HepG2 (cell line): ENCODE measurements around the gene FLVCR1. TPM values are rescaled to one million over a fixed set of nuclear protein-coding genes. Genes with fewer than 3 reads are reported as not detected.

Experiments
- ATAC-seq: fragments of 200-7000 bp; cut with Tn5 transposase; 3 replicates; pipeline ENCODE4 v1.9.1; 2020; ENCODE audit warnings: mild to moderate bottlenecking, moderate library complexity
- BruUV-seq: library from RNA; stranded (reverse); fragments of 400-500 nt; replicated peaks from 2 replicates; lab custom pipeline; 2021; lab: Mats Ljungman, UMichigan
- CTCF ChIA-PET: fragments of 300-600 bp; formaldehyde crosslinking; extraction: SDS; loops from one replicate; lab custom pipeline; 2021; ENCODE audit warnings: low total read pairs, inconsistent platforms, low intra/inter-chr PET ratio; lab: Yijun Ruan, JAX
- POLR2A ChIA-PET: fragments of 350-600 bp; sonication (Branson Sonifier 250); formaldehyde crosslinking; loops from one replicate; lab custom pipeline; 2020; ENCODE audit warnings: antibody characterized with exemption, inconsistent platforms; lab: Yijun Ruan, JAX
- DNase-seq: peaks from one replicate; pipeline ENCODE4 v3.0.0-alpha.2; 2015; ENCODE audit warnings: low spot score
- FAIRE-seq: peaks from 3 replicates; lab custom pipeline; 2011; peaks lifted over from hg19 to GRCh38; lab: Jason Lieb, UNC
- H2AFZ ChIP-seq: one replicate; pipeline ENCODE4 v1.6.1; 2011; ENCODE audit warnings: low read length, inconsistent platforms
- H3K27ac ChIP-seq: fragments of 300-600 bp; 3 replicates; pipeline ENCODE4 v1.8.0; 2011; ENCODE audit warnings: mixed run types, mild to moderate bottlenecking, mixed read lengths, low read length, inconsistent platforms; ENCODE audit not compliant: insufficient read depth; ENCODE audit errors: extremely low read length
- H3K27me3 ChIP-seq, 2 experiments: fragments of 200-600 bp in 1 of 2; 2 replicates in 1 of 2; 3 replicates in 1 of 2; pipeline versions ENCODE4 v1.6.0 to v1.8.0; 2011; ENCODE audit warnings: low read length in 2 of 2, mild to moderate bottlenecking in 2 of 2, moderate library complexity in 2 of 2, inconsistent platforms in 1 of 2; ENCODE audit not compliant: insufficient read depth in 2 of 2, control insufficient read depth in 1 of 2
- H3K36me3 ChIP-seq, 2 experiments: fragments of 200-600 bp in 1 of 2; replicated peaks in 1 of 2; 2 replicates in 1 of 2; 3 replicates in 1 of 2; pipeline versions ENCODE4 v1.5.1 to v1.8.0; 2011; ENCODE audit warnings: low read length in 2 of 2, inconsistent platforms in 1 of 2; ENCODE audit not compliant: insufficient read depth in 2 of 2, control insufficient read depth in 1 of 2
- H3K4me1 ChIP-seq: 2 replicates; pipeline ENCODE4 v1.5.1; 2012; ENCODE audit warnings: low read length, inconsistent platforms; ENCODE audit not compliant: insufficient read depth
- H3K4me2 ChIP-seq: 2 replicates; pipeline ENCODE4 v1.6.0; 2011; ENCODE audit warnings: low read depth, low read length, inconsistent platforms
- H3K4me3 ChIP-seq, 3 experiments: fragments of 200-600 bp in 1 of 3; sonication (generic), shearing (Covaris generic) in 1 of 3; replicated peaks in 1 of 3; 2 replicates each; pipeline ENCODE4 v1.5.1; 2011 to 2016; ENCODE audit warnings: low read length in 3 of 3, inconsistent platforms in 2 of 3, low read depth in 2 of 3, mild to moderate bottlenecking in 2 of 3, control low read depth in 1 of 3, mixed read lengths in 1 of 3; ENCODE audit not compliant: insufficient read depth in 1 of 3
- H3K79me2 ChIP-seq: one replicate; pipeline ENCODE4 v1.6.1; 2011; ENCODE audit warnings: low read length, inconsistent platforms; ENCODE audit not compliant: insufficient read depth
- H3K9ac ChIP-seq: 2 replicates; pipeline ENCODE4 v1.6.0; 2011; ENCODE audit warnings: mild to moderate bottlenecking, low read depth, low read length, inconsistent platforms; ENCODE audit not compliant: insufficient read depth
- H3K9me3 ChIP-seq: 2 replicates; pipeline ENCODE4 v1.5.1; 2012; ENCODE audit warnings: mild to moderate bottlenecking, low read length
- H4K20me1 ChIP-seq: 2 replicates; pipeline ENCODE4 v1.6.0; 2011; ENCODE audit warnings: inconsistent platforms, mild to moderate bottlenecking, low read length, moderate library complexity; ENCODE audit not compliant: insufficient read depth
- BCL6 ChIP-seq: IDR thresholded peaks from 2 replicates; pipeline ENCODE4 v1.6.1; 2016; ENCODE audit warnings: missing genetic modification reagents, missing compliant biosample characterization
- BRCA1 ChIP-seq: sonication (generic); formaldehyde crosslinking; IDR thresholded peaks from 2 replicates; pipeline ENCODE4 v1.4.0; 2020; ENCODE audit warnings: missing genetic modification reagents
- EED ChIP-seq: sonication (generic); formaldehyde crosslinking; IDR thresholded peaks from 2 replicates; pipeline ENCODE4 v1.5.0; 2020; ENCODE audit warnings: mild to moderate bottlenecking, missing genetic modification reagents
- GABPB1 ChIP-seq: IDR thresholded peaks from 2 replicates; pipeline ENCODE4 v1.6.1; 2016; ENCODE audit warnings: mild to moderate bottlenecking, missing genetic modification reagents, moderate library complexity, missing compliant biosample characterization
- HNRNPLL ChIP-seq: fragments of 200-400 bp; formaldehyde crosslinking; IDR thresholded peaks from 2 replicates; pipeline ENCODE4 v1.6.1; 2017; ENCODE audit warnings: mild to moderate bottlenecking, low read depth, low read length; ENCODE audit not compliant: poor library complexity, severe bottlenecking
- KDM5A ChIP-seq: fragments of 200-600 bp; sonication (generic); IDR thresholded peaks from 2 replicates; pipeline ENCODE4 v1.7.0; 2018; ENCODE audit warnings: antibody characterized with exemption, mild to moderate bottlenecking, low read length, borderline replicate concordance
- PRDM15 ChIP-seq: sonication (generic); formaldehyde crosslinking; IDR thresholded peaks from 2 replicates; pipeline ENCODE4 v1.4.0; 2020; ENCODE audit warnings: missing genetic modification reagents
- SALL1 ChIP-seq: sonication (generic); formaldehyde crosslinking; IDR thresholded peaks from 2 replicates; pipeline ENCODE4 v1.8.0; 2022; ENCODE audit warnings: mild to moderate bottlenecking, missing genetic modification reagents
- SP140L ChIP-seq: sonication (generic); formaldehyde crosslinking; IDR thresholded peaks from 2 replicates; pipeline ENCODE4 v1.4.0; 2020; ENCODE audit warnings: missing genetic modification reagents, borderline replicate concordance
- SRSF1 ChIP-seq: fragments of 200-400 bp; formaldehyde crosslinking; optimal IDR thresholded peaks from 2 replicates; pipeline ENCODE3; 2017; ENCODE audit warnings: mild to moderate bottlenecking, low read depth, low read length, moderate library complexity
- TEF ChIP-seq: sonication (generic); formaldehyde crosslinking; IDR thresholded peaks from 2 replicates; pipeline ENCODE4 v1.5.0; 2020; ENCODE audit warnings: missing genetic modification reagents
- U2AF1 ChIP-seq: fragments of 200-400 bp; formaldehyde crosslinking; optimal IDR thresholded peaks from 2 replicates; pipeline ENCODE3; 2017; ENCODE audit warnings: mild to moderate bottlenecking, low read depth, low read length
- XRCC5 ChIP-seq: fragments of 200-400 bp; formaldehyde crosslinking; optimal IDR thresholded peaks from 2 replicates; pipeline ENCODE3; 2017; ENCODE audit warnings: mild to moderate bottlenecking, low read length
- ZFY ChIP-seq: sonication (generic); formaldehyde crosslinking; IDR thresholded peaks from 2 replicates; pipeline ENCODE4 v1.4.0; 2020; ENCODE audit warnings: missing genetic modification reagents
- ZNF121 ChIP-seq: sonication (generic); formaldehyde crosslinking; IDR thresholded peaks from 2 replicates; pipeline ENCODE4 v1.5.0; 2020; ENCODE audit warnings: mild to moderate bottlenecking, missing genetic modification reagents
- ZNF768 ChIP-seq: sonication (generic); formaldehyde crosslinking; IDR thresholded peaks from 2 replicates; pipeline ENCODE4 v1.4.0; 2020; ENCODE audit warnings: missing genetic modification reagents
- WGBS: methylation state at CpG from one replicate; pipeline ENCODE4 v1.1.6; 2017; ENCODE audit warnings: low lambda C conversion rate; 5-methylcytosine and 5-hydroxymethylcytosine counted together
- in situ Hi-C: cut with HindIII; loops from 2 replicates; pipeline ENCODE4 v1.10.0; 2017; ENCODE audit warnings: low pct_unique_long_range_greater_than_20kb; ENCODE audit not compliant: extremely low pct_ligation_motif_present
- intact Hi-C: fragments of 100-400 bp; cut with micrococcal nuclease; formaldehyde crosslinking; loops from one replicate; pipeline ENCODE4 v1.10.0; 2022; ENCODE audit not compliant: unreplicated experiment
- polyA plus RNA-seq, 8 experiments: library from polyadenylated mRNA; depleted of rRNA in 3 of 8; stranded (reverse) in 7 of 8; unstranded in 1 of 8; fragments of >200 nt; fragmentation: Illumina TruSeq in 4 of 8; extraction: Trizol in 4 of 8; gene quantifications; 2 replicates each; pipeline versions ENCODE4 v1.2.1 to v1.2.3, GENCODE V29; 2011 to 2016; ENCODE audit warnings: low read depth in 4 of 8, missing spikeins in 1 of 8, mixed read lengths in 1 of 8; ENCODE audit not compliant: insufficient read depth in 1 of 8
- total RNA-seq, 5 experiments: library from RNA; depleted of rRNA; stranded (reverse); fragments of >200 nt; fragmentation: Illumina TruSeq; extraction: Trizol; gene quantifications; 2 replicates each; pipeline ENCODE4 v1.2.3, GENCODE V29; 2016; ENCODE audit warnings: low read depth in 1 of 5
- TF ChIP-seq, protein P1 (sequence below): sonication (generic); formaldehyde crosslinking; IDR thresholded peaks from 2 replicates; pipeline ENCODE4 v1.4.0; 2020; ENCODE audit warnings: missing genetic modification reagents

Gene FLVCR1
- total and polyA plus RNA-seq, 2 of the 13 experiments (the other 11 are each of a cell fraction or from before 2014, with no cell fraction given): 14.8 to 39.8 TPM

DNA sequence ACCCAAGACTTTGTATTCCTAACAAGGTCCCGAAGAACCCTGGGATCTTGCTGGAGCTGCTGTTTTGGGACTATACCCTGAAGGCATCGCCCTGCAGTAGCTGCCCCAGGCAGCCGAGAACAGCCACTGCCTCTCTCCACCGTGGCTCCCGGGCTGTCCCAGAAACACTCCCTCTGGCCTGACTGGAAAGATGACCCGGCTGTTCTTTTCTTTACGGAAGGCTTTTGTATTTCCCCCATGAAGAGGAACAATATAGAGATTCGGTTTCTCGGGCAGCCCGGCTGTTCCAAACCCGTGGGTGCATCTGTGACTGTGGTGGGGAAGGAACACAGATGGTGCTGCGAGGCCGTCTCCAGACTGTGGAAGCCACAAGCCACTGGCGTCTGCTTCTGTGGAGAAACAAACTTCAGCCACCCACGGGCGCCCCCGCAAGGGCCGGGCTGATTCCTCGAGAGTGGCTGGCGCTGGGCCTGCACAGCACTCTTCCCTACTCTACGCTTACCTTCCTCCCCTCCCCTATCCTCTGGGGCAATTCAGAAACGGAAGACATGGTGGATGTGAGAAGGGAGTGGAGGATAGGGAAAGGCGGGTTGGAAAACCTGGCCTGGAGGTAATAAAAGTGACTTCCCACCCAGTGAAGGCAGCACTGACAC, 58.5 kb downstream of the FLVCR1 start:
- Histone ChIP-seq H3K36me3 (no peaks in the 10 kb centered on the region), H3K4me3 (peak overlapping the region in 2 of 3 experiments; percentile 28 to 52; a peak in 5 of 6 replicates), H3K79me2 (no peaks in the 10 kb centered on the region), H3K9ac (no peak overlapping the region), H3K4me1 (peaks cover 43% of the 10 kb centered on the region), H2AFZ (peak overlapping the region; percentile 44), H3K27ac (no peak overlapping the region), H3K9me3 (no peaks in the 10 kb centered on the region), H3K27me3 (peaks cover 0 to 14% of the 10 kb centered on the region in 2 experiments; a peak in 1 of 5 replicates), H4K20me1 (no peaks in the 10 kb centered on the region), H3K4me2 (peak overlapping the region; percentile 65)
- in situ Hi-C loops: no loop called here
- CTCF ChIA-PET: no interaction called here
- ATAC-seq (peak; percentile 81), DNase-seq (peak; percentile 50), FAIRE-seq (no peak)
- BruUV-seq: no TSS peak
- 36% methylated on average over 14 of the region's 23 CpGs for WGBS
- intact Hi-C loops: loop anchor here (10.0 kb wide), 1 partner anchor 102 kb away; no protein-coding TSS in a partner anchor
- POLR2A ChIA-PET: interaction anchor here (0.6 kb wide), 1 partner anchor 167 kb away, joined by 3 read pairs; no protein-coding TSS in a partner anchor
- TF ChIP-seq ZNF768 (CRISPR knock-in tag) (peak; percentile 54; the same call in 1 of the 2 replicates), PRDM15 (CRISPR knock-in tag) (peak; percentile 98), HNRNPLL (peak; percentile 23), GABPB1 (CRISPR knock-in tag) (0 out of 2 replicates have a peak, but pooled peaks have one; percentile 22), BCL6 (CRISPR knock-in tag) (peak; percentile 81), BRCA1 (CRISPR knock-in tag) (0 out of 2 replicates have a peak, but pooled peaks have one; percentile 46), TEF (CRISPR knock-in tag) (no peak), ZNF121 (no peak), U2AF1 (peak; percentile 49), SRSF1 (peak; percentile 51), EED (CRISPR knock-in tag) (peak; percentile 31; the same call in 1 of the 2 replicates), XRCC5 (peak; percentile 42), SP140L (no peak), KDM5A (no peak), SALL1 (CRISPR knock-in tag) (peak; percentile 9; the same call in 1 of the 2 replicates), ZFY (CRISPR knock-in tag) (peak; percentile 39; the same call in 1 of the 2 replicates)
- TF ChIP-seq, protein P1, sequence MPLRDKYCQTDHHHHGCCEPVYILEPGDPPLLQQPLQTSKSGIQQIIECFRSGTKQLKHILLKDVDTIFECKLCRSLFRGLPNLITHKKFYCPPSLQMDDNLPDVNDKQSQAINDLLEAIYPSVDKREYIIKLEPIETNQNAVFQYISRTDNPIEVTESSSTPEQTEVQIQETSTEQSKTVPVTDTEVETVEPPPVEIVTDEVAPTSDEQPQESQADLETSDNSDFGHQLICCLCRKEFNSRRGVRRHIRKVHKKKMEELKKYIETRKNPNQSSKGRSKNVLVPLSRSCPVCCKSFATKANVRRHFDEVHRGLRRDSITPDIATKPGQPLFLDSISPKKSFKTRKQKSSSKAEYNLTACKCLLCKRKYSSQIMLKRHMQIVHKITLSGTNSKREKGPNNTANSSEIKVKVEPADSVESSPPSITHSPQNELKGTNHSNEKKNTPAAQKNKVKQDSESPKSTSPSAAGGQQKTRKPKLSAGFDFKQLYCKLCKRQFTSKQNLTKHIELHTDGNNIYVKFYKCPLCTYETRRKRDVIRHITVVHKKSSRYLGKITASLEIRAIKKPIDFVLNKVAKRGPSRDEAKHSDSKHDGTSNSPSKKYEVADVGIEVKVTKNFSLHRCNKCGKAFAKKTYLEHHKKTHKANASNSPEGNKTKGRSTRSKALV: no peak
